ENCODE results near the gene ZWILCH. TPM values are rescaled to one million over a fixed set of nuclear protein-coding genes. Genes with fewer than 3 reads are reported as not detected.
A peak's percentile ranks its signal among the peaks of the same experiment; 100 is the strongest.

The ZWILCH gene
- total RNA-seq, 6 experiments from 2014 or later: 1.1 to 4.9 (median 2.5) TPM

DNA sequence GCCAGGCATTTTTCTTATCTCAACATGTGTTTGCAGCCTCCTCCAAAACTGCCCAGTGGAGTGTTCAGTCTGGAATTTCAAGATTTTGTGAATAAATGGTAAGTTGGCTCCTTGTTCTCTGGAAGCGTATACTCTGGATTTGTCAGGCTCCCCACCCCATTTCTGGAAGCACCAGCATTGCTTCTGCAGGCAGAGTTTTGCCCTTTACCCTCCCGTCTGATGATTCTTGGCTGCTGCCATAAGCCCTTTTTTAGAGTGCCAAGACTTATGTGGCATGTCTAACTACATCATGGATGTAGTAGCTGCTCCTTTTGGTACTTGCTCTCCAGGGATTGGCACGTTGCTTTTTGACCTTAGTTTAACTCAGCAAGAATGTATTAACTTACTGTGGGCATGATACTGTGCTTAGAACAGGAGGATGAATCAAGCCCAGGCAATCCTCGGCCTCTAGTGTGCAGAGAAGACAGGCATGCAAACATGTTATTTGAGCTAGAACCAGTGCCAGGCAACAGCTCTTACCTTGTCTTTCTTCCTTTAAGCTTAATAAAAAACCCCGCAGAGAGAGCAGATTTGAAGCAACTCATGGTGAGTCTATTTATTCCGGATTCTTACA lies 15.8 kb upstream of the ZWILCH start:
- no peak for TF ChIP-seq POLR2A (IDR thresholded peaks at IDR 0.05)
- no peak for TF ChIP-seq CTCF (IDR thresholded peaks at IDR 0.05)

DNA sequence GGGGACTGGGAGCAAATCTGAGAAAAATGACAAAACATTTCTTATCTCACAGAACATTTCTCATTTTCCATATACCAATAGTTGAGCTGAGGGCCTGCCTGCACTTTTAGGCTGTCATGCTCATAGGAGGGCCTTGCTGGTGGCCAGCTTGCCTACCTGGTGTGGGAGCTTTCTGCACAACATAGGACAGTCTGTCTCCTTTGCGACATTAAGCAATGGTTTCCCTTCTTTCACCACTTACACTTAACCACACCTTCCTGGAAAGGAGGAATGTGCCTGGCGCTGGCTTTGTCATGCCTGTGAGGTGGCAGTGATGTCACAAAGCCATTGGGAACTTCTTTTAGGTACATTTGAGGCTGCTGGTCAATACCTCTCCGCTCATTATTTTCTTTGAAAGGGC lies 13.3 kb upstream of the ZWILCH start:
- no peak for TF ChIP-seq POLR2A (IDR thresholded peaks at IDR 0.05)
- intact Hi-C loops (cut with DNase I): loop anchor here (10.0 kb wide), 2 partner anchors 107 to 197 kb away; partner anchors contain the start of genes MAP2K1 (in 2 of the 2) and DIS3L (in 1 of the 2)
- Histone ChIP-seq H3K27me3 (no peaks in the 10 kb centered on the region), H3K9me3 (no peaks in the 10 kb centered on the region), H3K36me3 (peaks cover 0 to 49% (median 11%) of the 10 kb centered on the region in 4 donors), H3K4me1 (peaks cover 0 to 73% (median 21%) of the 10 kb centered on the region in 4 donors), H3K4me3 (no peak overlapping the region), H3K27ac (no peak overlapping the region)
- ATAC-seq: no peak
- no peak for DNase-seq
- WGBS (ENCODE audit: insufficient coverage, low coverage, low lambda C conversion rate, missing lambda C conversion rate): 87% methylated on average over 3 of the region's 3 CpGs

More for the DNA sequence above, 15.8 kb upstream of the ZWILCH start:
- intact Hi-C loops (cut with DNase I): no loop called here
- H3K4me3 ChIP-seq: no peak overlapping the region
- whole genome bisulfite sequencing (ENCODE audit: insufficient coverage, low coverage, low lambda C conversion rate, missing lambda C conversion rate): 20% methylated on average over 3 of the region's 6 CpGs
- peak overlapping the region in 1 of 3 donors; percentile 89 for H3K27ac ChIP-seq
- H3K4me1 ChIP-seq: peaks cover 0 to 72% (median 26%) of the 10 kb centered on the region in 4 donors
- peak in 2 of 4 donors; percentile 20 to 26 for ATAC-seq
- H3K9me3 ChIP-seq: no peaks in the 10 kb centered on the region
- peaks cover 0 to 47% (median 11%) of the 10 kb centered on the region in 4 donors for H3K36me3 ChIP-seq
- DNase-seq: peak in 1 of 3 donors; percentile 58
- no peaks in the 10 kb centered on the region for H3K27me3 ChIP-seq

DNA sequence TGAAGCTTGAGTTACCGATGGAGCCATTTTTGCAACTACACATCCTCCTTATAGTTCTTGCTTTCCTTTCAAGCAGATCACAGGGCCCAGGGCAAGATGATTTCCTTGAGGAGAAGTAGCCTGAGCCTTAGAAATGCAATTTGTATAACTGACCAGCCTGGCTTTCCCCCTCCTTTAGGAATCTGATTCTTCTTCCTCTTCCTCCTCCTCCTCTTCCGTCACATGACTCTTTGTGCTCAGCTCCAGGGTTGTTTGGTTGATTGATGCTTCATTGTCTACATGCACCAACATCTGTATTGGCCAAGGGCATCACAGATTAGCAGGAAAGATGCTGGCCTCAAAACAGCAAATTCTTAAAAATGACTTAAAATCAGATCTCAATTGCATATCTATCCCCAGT lies 10.9 kb upstream of the ZWILCH start:
- DNase-seq (no peak), ATAC-seq (no peak)
- Histone ChIP-seq H3K27ac (no peak overlapping the region), H3K9me3 (no peaks in the 10 kb centered on the region), H3K4me3 (no peak overlapping the region), H3K27me3 (no peaks in the 10 kb centered on the region), H3K4me1 (peaks cover 0 to 53% (median 12%) of the 10 kb centered on the region in 4 donors), H3K36me3 (peaks cover 0 to 62% (median 20%) of the 10 kb centered on the region in 4 donors)
- TF ChIP-seq CTCF (IDR thresholded peaks at IDR 0.05) (no peak), POLR2A (IDR thresholded peaks at IDR 0.05) (no peak)
- WGBS (ENCODE audit: insufficient coverage, low coverage, low lambda C conversion rate, missing lambda C conversion rate): 49% methylated on average over 2 of the region's 2 CpGs
- intact Hi-C loops (cut with DNase I): loop anchor here (10.0 kb wide), 2 partner anchors 109 to 199 kb away; partner anchors contain the start of genes MAP2K1 (in 2 of the 2) and DIS3L (in 1 of the 2)

DNA sequence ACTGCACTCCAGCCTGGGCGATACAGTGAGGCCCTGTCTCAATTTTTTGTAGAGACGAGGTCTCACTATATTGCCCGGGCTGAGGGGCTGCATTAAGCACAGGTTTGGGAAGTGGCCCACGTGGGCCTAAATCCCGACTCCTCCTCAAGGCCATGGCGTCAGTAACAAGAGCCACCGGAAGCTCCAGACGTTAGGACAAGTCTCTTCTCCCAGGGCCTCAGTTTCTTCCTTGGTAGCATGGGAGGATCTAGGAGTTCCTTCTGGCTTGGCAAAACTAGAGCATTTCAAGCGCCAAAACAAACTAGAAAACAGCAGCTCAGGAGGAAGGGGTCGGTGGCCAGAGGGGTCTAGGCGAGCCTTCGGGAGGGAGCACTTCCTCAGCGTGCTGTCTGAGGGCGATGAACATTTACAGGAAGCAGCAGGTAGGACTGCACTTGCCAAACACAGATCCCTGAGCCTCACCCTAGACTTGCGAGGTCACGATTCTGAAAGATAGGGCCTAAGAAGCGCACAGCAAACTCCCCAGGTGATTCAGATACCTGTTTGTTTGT lies 8.1 kb upstream of the ZWILCH start:
- Histone ChIP-seq H3K27me3 (no peaks in the 10 kb centered on the region), H3K27ac (peak overlapping the region; percentile 65 to 85 (median 75)), H3K36me3 (peaks cover 2 to 65% (median 32%) of the 10 kb centered on the region in 4 donors), H3K4me3 (peak overlapping the region; percentile 83 to 93 (median 90)), H3K4me1 (peaks cover 0 to 34% (median 10%) of the 10 kb centered on the region in 4 donors), H3K9me3 (no peaks in the 10 kb centered on the region)
- WGBS (ENCODE audit: insufficient coverage, low coverage, low lambda C conversion rate, missing lambda C conversion rate): 0% methylated on average over 11 of the region's 17 CpGs
- DNase-seq (no peak), ATAC-seq (peak; percentile 32 to 43 (median 34))
- no peak for TF ChIP-seq CTCF (IDR thresholded peaks at IDR 0.05)
- TF ChIP-seq POLR2A (IDR thresholded peaks at IDR 0.05): no peak
- intact Hi-C loops (cut with DNase I): loop anchor here (10.0 kb wide), 2 partner anchors 112 to 202 kb away; partner anchors contain the start of genes MAP2K1 (in 2 of the 2) and DIS3L (in 1 of the 2)
